Gastrocnemius medialis (tissue), 4 donors: ENCODE measurements around the gene DGKE.

Source experiments
- CTCF ChIP-seq, 5 experiments: fragments of 450-650 bp in 3 of 5; fragments of 200-600 bp in 2 of 5; sonication (generic) in 2 of 5; IDR thresholded peaks in 4 of 5; conservative IDR thresholded peaks in 1 of 5; 1 replicate in 4 of 5; 2 replicates in 1 of 5; pipeline ENCODE4 v1.5.1; 2016 to 2019; ENCODE audit warnings: antibody characterized with exemption in 5 of 5, mild to moderate bottlenecking in 3 of 5, moderate library complexity in 3 of 5
- POLR2A ChIP-seq, 2 donors: fragments of 450-650 bp; IDR thresholded peaks; one replicate each; pipeline ENCODE4 v1.6.1; 2017; ENCODE audit warnings: antibody characterized with exemption in 2 of 2, mild to moderate bottlenecking in 2 of 2, moderate library complexity in 2 of 2

- TF ChIP-seq CTCF (IDR thresholded peaks at IDR 0.05 in 4 of 5, conservative IDR thresholded peaks at IDR 0.05 in 1 of 5) (no peak), POLR2A (IDR thresholded peaks at IDR 0.05) (no peak)
These were observed 45.3 kb downstream of the DGKE start for GRCh38 chr17:56879280-56879679.
